C4-2B (cell line): ENCODE data around the gene MED6.

Source experiments
- H3K27ac ChIP-seq: fragments of 450-650 bp; 2 replicates; pipeline ENCODE4 v1.5.1; 2017
- CTCF ChIP-seq: fragments of 450-650 bp; conservative IDR thresholded peaks from 2 replicates; pipeline ENCODE4 v1.5.1; 2017; ENCODE audit warnings: mild to moderate bottlenecking
- ZFX ChIP-seq: fragments of 450-650 bp; IDR thresholded peaks from 2 replicates; pipeline ENCODE4 v1.6.1; 2017

The MED6 gene

GRCh38 chr14:70641548-70642302 lies 41.3 kb upstream of the MED6 start, which contains the start of gene TTC9:
Gene TTC9, plus strand, starts transcription at chr14:70641916. Its CDS starts 214 bp downstream, at chr14:70642130.
- no peak within 1 kb of the TSS for H3K27ac ChIP-seq
- TF ChIP-seq CTCF: no peak
- TF ChIP-seq ZFX: no peak

DNA sequence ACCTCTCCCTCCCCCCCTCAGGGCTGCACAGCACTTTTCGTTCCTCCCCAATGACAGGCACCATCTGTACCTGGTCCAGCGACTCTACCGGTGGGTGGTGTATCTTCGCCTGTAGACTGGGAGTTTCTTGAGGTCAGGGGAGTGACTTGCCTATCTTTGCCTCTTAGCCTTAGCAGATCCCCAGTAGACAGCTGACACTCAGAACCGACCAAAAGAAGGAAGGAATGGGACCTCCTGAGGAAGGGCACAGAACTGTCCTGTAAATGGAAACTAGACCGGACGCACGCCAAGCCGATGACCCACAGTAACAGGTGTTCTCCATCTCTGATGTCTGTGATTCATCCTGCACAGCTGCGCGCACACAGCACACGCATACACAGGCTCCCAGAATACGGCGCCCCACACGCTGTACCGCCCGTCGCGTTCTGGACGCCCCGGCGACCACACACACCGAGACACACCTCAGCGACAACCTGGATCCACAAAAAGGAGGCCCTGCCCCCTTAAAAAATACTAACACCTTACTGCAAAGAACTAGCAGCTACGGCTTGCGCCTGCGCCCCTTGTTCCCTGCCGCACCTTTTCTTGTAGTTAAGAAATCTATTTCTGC lies 40.6 kb upstream of the MED6 start:
- TF ChIP-seq ZFX: no peak
- TF ChIP-seq CTCF: no peak
- H3K27ac ChIP-seq: no peak overlapping the region

DNA sequence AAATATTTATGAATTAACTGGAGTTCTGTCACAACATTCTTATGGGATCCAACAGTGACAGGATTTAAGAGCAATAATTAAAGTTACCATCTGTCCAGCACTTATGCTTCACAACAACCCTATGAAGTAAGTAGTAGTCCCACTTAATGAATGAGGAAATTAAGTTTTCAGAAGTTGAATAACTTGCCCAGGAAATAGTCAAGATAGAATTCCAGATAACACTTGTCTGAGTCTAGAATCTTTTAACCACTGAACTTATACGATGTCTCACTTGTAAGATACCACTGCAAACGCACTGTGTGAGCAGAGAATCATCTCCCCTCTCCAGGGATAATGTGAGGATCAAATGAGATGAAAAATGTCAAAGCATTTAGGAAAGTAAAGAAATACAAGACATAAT lies 38.0 kb upstream of the MED6 start:
- no peak for TF ChIP-seq ZFX
- TF ChIP-seq CTCF: no peak
- H3K27ac ChIP-seq: no peak overlapping the region

DNA sequence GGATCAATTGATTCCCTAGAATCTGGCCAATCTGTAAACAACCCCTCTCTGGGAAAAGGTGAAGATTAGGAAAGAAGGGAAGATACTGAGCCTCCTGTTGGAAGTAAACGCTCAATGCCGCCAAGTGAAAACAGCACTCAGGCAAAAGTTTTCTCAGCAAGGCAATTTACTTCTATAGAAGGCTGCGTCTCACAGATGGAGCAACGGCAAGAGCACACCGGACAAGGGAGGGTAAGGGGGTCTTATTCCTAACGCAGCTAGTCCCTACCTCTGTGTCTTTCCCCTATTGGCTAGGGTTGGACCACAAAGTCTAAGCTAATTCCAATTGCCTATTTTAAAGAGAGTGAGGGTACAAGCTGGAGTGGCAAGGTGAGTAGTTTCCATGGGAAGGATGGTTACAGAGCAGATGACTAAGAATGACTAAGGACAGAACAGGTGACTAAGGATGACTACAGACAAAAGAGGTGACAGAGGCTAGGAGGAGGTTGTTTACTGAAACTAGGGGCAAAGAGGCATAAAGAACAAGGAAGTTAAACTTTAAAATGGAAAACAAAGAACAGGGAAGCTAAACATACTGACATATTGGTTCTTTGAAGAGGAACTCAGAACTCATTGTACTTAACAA lies 35.6 kb upstream of the MED6 start:
- TF ChIP-seq CTCF (no peak), ZFX (no peak)
- no peak overlapping the region for H3K27ac ChIP-seq

- no peak overlapping the region for H3K27ac ChIP-seq
- TF ChIP-seq ZFX (no peak), CTCF (no peak)
These were observed 31.5 kb upstream of the MED6 start for GRCh38 chr14:70631948-70632347.

GRCh38 chr14:70624972-70625371 lies 24.5 kb upstream of the MED6 start:
- TF ChIP-seq CTCF (no peak), ZFX (no peak)
- H3K27ac ChIP-seq: no peak overlapping the region

DNA sequence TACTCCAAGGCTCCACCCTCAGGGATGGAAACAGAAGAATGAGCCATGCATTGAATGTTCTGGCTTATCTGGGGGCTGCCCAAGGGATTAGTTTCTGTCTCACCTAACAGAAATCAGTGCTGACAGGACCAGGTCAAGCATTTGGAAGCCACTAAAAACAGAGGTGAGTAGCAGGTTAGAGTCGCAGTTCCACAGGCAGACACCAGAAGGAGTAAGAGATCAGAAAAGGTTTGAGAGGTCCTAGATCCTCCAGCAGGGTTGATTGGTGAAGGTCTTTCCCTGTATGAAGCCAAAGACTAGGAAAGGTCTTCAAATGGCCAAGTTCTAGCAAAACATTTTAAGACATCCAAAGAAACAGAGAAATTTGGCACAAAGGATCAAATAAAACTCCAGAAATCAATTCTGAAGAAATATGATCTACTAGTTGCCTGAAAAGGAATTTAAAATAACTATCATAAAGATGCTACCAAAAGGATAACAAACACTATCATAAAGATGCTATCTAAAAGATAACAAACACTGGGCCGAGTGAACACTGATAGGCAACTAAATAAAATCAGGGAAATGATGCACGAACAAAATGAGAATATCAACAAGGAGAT lies 21.8 kb upstream of the MED6 start:
- TF ChIP-seq CTCF (peak; percentile 82), ZFX (no peak)
- no peak overlapping the region for H3K27ac ChIP-seq
